Retinal pigment epithelial cell (primary cell): ENCODE measurements around the gene DNM2.

Experiments
- DNase-seq: peaks from one replicate; pipeline ENCODE4 v3.0.0-alpha.2; 2010; ENCODE audit warnings: low read depth
- H3K4me3 ChIP-seq: 2 replicates; pipeline ENCODE4 v1.5.1; 2011; ENCODE audit warnings: mild to moderate bottlenecking, low read length, control low read depth, moderate library complexity
- CTCF ChIP-seq: conservative IDR thresholded peaks from 2 replicates; pipeline ENCODE4 v1.5.1; 2011; ENCODE audit warnings: low read depth, low read length, control low read depth, inconsistent platforms

The DNM2 gene

DNA sequence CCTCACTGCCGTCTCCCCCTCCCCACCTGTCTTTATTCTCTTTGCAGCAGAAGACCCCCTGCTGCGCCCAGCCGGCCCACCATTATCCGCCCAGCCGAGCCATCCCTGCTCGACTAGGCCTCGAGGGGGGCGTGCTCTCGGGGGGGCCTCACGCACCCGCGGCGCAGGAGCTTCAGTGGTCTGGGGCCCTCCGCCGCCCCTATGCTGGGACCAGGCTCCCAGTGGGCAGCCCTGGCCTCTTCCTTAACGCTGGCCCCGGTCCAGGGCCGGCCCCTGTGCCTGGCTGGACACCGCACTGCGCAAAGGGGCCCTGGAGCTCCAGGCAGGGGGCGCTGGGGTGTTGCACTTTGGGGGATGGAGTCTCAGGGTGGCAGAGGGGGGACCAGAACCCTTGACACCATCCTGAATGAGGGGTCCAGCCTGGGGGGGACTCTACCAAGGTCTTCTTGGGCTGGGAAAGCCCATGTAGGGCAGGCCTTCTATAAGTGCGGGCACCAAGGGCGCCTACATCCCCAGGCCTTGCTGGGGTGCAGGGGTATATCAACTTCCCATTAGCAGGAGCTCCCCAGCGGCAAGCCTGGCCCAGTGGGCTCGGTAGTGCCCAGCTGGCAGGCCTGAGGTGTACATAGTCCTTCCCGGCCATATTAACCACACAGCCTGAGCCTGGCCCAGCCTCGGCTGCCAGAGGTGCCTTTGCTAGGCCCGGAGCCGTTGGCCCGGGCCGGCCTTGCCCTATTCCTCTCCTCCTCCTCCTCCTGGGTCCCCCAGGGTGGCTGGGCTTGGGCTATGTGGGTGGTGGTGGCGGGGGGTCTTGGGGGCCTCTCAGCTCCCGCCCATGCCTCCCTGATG is 113.3 kb downstream of the DNM2 start:
- no peak overlapping the region for H3K4me3 ChIP-seq
- no peak for TF ChIP-seq CTCF
- DNase-seq, result no peak

DNA sequence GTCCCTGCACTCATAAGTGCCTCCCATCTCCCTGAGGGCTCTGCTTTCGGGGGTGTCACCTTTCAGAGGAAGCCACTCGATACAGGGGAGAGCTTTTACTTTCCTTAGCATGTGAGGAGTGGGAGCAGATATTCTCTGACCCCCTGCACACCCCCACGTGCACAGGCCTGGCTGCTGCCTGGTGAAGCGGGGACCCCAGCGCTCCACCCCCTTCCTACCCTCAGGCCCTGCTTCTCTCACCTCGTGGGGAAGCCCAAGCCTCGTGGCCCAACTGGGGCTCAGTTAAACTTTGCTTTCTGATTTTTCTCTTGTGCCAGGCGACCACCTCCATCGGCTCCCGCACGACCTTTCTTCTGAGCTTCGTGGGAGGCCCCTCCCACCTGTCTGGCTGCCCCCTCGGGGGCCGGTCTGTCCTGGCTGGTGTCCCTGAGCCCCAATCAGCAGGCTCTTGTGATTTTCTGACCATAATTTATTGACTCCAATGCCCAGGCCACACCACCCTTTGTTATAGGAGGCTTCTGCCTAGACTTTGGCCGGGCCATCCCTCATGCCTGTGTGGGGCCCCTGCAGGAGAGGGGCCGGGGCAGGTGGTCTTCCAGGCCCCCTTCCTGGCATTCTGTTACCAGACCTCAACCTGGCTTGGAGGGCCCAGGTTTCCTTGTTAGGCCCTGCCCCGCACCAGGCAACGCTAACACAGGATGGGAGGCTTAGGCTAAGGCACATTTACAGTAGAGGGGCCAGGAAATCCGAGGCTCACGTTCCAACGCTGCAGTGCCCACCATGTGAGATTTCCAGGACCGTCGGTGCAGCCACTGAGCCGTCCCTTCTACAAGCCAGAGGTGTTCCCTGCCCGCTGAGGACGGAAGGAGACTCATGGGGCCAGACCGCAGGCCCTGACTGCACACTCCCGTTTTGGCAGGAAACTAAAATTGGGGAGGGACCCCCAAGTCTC is 114.4 kb downstream of the DNM2 start:
- no peak for TF ChIP-seq CTCF
- DNase-seq, result no peak
- H3K4me3 ChIP-seq, result no peak overlapping the region

DNA sequence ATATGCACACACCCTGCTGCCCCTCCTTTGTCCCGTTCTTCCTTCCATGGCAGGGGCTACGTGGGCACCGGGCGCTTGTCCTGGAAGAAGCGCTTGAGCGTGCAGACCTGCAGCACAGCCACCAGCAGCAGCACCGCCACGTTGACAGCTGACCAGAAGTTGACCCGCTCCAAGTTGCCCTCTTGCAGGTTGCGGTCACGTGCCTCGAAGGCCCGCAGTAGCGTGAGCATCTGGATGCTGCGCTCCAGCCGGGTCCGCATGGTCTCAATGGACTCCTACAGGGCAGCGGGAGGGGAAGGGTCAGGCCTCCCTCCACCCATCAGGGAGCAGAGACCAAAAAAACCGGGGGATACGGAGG is 115.0 kb downstream of the DNM2 start:
- H3K4me3 ChIP-seq, result no peak overlapping the region
- TF ChIP-seq CTCF, result no peak
- no peak for DNase-seq

- peak overlapping the region; percentile 38 for H3K4me3 ChIP-seq
These were observed 117.3 kb downstream of the DNM2 start for GRCh38 chr19:10835089-10835753.

DNA sequence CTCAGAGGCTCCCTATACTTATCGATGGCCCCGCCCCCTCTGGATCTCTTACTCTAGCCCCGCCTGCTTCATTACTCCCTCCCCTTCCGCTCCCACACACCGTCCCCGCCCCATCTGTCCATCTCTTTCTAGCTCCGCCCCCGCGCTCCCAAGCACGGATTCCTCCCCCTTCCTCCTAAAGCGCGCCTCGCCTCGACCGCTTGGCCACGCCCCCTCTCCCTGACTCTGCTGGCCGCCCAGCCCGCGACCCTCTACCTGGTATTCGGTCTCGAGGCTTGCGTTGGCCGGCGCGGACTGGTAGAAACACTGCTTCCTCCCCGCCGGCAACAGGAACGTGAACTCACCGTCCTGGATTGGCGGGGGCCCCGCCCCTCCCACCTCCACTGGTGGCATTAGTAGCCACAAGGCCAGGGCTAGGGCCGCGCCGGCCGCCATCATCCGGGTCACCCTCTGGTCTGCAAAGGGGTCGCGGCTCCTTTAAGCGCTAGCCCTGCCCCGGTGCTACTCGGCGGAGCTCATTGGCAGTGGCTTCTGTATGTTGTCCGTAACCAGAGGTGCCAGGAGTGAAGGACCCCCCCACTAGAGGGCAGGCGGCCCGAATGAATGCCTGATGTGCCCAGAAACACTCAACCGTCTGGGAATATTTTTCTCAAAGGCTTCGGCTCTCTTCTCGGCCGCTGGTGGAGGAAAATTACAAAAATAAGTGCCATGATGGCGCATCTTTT is 118.0 kb downstream of the DNM2 start, which contains the start of gene TMED1:
Gene TMED1, minus strand, starts transcription at position 459 of the 725 bp plus-strand sequence. Its CDS starts 21 bp downstream, at position 438.
- DNase-seq, result peak; percentile 97
- TF ChIP-seq CTCF, result peak; percentile 27
- peak within 1 kb of the TSS; percentile 69 for H3K4me3 ChIP-seq

More at GRCh38 chr19:10835089-10835753, 117.3 kb downstream of the DNM2 start:
- no peak for DNase-seq
- TF ChIP-seq CTCF, result no peak
